ENCODE data around the gene CLBA1.

Gene CLBA1

GRCh38 chr14:104968541-104969401 lies 16.8 kb upstream of the CLBA1 start:
- DNase-seq: peak; percentile 45

GRCh38 chr14:104969741-104970230 lies 15.8 kb upstream of the CLBA1 start:
- no peak for DNase-seq

- peak; percentile 95 for DNase-seq
These were observed 15.1 kb upstream of the CLBA1 start for GRCh38 chr14:104970231-104971068.

DNA sequence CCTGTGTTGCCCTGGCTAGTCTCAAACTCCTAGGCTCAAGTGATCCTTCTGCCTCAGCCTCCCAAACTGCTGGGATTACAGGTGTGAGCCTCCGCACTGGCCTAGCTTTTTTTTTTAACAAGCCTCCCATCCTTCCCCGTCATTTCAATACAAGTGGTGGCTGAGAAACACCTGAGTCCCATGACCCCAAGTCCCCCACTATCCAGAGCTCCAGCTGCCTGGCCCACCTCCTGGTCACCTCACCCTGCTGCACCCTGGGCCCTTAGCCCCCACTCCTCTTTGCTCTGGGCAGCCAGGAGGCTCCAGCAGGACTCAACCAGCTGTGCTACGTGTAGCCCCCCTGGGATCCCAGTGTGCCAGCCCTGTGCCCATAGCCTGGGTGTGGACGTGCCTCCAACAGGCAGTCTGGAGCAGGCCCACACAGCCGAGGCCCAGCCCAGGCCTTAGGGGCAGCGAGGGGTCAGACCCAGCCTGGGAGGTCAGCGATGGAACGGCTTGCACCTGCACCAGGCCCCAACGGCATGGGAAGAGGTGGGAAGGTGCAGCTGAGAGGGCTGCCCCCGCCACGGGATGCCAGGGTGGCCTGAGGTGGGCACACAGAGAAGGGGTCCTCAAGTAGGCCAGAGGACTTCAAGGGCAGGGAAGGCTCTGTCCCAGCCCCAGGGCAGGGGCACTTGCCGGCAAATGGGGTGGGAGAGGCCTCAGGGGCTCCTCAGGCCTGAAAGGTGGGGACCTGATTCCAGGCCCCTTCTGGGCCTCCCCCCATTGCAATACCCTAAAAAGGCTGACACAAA lies 13.9 kb upstream of the CLBA1 start:
- no peak for DNase-seq

DNA sequence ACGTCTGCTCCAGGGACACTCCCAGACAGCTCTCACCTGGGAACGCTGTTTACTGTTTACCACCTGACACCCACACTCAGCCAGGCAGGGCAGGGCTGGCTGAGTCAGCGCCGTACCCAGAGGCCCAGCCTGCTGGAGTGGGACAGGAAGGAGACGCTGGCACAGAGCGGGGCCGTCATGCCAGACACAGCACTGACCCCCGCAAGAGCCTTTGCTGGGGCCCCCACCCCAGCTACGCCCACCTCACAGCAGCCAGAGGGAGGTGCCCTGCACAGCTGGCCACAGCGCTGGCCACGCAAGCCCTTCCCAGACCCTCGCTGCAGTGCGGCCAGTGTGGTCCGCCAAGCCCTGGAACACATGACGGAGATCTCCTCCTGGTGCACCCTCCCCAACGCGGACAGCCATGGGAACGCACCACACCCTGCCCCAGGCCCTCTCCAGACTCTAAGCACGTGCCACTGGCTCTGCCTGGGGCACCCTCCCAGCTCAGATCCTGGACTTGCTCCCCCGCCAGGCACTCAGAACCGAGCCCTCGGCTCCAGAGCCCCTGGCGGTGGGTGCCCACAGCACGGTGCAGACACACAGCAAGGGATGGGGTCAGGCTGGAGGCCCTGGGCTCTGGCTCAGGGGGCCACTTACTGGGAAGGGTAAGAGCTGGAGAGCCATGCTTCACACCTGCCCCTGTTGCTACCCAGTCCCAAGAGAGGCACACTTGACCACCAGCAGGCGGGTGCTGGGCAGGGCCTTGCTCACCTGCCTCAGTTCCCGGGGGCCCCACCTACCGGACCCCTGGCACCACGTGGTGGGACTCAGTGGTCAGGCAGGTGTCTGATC lies 13.1 kb upstream of the CLBA1 start:
- DNase-seq: peak; percentile 38

GRCh38 chr14:104973135-104973384 lies 12.5 kb upstream of the CLBA1 start:
- DNase-seq: peak; percentile 97

GRCh38 chr14:104973385-104974145 lies 12.0 kb upstream of the CLBA1 start:
- DNase-seq: peak; percentile 88

GRCh38 chr14:104974146-104974541 lies 11.4 kb upstream of the CLBA1 start:
- DNase-seq: no peak

- no peak for DNase-seq
These were observed 10.8 kb upstream of the CLBA1 start for GRCh38 chr14:104974665-104975390.

GRCh38 chr14:104975481-104976197 lies 9.9 kb upstream of the CLBA1 start:
- no peak for DNase-seq

DNA sequence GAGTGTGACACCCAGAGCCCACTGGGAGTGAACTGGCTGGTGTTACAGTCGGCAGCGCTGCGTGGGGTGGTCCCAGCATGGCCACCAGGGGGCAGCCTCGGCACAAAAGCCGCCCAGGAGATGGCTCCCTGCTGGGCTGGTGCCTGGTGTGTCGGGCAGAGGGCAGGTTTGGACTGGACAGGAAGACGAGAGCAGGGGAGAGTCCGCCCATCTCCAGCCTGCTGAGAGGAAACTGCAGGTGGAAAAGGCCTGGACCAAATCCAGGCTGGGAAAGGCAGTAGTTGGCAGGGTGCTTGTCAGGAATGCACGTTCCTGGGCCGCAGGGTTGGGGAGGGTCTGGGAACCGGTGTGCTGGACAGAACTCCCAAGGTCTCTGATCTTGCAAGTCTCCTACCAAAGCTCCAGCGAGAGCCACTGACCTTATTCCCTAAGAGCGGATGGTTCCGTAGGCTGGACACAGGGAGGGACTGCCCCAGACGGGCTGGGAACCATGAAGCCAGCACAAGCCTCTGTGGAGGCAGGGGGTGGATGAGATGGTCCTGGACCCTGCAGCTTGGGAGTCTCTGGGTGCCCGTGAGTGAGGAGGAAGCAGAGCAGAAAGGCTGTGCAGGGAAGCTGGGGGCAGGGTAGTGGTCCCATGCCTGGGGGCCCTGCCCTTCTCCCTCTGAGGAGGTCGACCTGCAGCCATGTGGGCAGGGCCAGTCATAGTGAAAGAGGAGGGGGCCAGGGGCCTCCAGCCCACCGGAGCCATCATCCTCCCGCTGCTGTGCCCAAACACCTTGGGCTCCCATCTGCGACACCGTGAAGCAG lies 9.2 kb upstream of the CLBA1 start:
- peak; percentile 69 for DNase-seq

GRCh38 chr14:104977008-104977680 lies 8.4 kb upstream of the CLBA1 start:
- DNase-seq: no peak

DNA sequence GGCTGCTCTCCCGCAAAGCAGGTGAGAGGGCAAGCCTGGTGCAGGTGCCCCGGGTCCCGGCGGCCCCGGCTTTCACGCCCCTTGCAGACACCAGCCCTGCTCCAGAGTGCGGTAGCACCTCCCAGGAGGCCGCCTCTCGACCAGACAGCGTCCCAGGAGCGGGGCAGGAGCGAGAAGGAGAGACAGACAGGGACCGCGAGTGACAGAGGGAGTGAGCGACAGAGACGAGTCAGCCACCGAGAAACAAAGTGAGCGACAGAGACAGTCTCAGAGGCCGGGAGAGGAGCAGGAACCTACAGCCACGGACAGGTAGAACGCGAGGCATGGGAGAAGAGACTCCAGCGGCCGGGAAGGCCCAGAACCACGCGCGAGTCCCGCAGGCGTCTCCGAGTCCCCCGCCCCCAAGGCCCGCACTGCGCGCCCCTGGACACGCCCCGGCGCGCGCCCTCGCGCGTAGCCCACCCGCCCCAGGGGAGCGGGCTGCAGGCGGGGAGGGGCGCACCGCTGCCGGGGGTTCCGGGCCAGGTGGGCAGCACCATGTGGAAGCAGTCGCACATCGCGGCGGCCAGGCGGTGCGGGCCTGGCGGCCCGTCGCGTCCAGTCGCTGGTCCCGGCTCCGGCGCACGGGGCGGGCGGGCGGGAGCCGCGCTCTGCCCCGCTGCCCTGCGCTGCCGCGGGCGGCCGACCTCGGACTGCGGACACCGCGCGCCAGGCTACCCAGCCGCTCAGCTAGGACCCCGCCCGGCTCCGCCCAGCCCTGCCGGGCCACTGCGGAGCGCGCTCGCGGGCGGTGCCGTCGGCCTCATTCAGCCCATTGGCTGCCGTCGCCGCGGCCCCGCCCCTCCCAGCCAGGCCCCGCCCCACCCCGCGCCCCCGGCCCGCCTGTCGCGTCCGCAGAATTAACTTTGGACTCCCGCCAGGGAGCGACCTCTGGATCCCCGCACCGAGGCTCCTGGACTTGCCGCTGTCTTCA lies 7.6 kb upstream of the CLBA1 start, which contains the start of gene AHNAK2:
TSS of gene AHNAK2 (minus strand) at position 694 of the 973 bp plus-strand sequence. CDS start at position 557, 137 bp downstream.
- DNase-seq: peak; percentile 74

GRCh38 chr14:104978746-104979691 lies 6.6 kb upstream of the CLBA1 start:
- DNase-seq: no peak

DNA sequence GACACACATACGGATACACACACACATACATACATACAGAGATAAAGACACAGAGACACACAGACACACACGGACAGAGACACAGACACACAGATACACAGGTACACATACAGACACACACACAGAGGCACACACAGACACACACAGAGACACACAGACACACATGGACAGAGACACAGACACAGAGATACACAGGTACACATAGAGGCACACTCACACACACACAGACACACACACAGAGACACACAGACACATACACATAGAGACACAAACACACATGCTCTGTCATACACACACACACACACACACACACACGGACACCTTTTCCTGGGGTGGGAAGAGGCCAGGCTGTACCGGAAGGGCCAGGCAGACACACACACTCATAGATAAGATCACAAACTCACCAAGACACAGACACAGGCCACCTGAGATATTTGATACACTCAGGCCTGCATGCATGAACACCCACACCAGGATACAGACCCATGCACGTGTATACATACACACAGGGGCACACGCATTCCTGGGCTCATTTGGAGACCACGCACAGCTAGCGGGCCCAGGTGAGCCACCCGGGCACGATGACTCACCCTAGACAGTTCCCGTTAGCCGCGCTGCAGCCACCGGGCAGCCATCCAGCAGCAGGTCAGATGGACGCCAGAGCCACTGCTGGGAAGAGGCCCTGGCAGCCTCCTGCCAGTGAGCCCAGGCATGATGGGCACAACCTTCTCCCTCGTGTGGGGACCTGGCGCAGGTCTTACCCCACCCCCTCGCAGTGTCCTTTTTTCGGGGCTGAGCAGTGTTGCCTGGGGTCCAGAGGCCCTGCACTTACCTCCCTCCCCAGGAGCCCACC lies 5.6 kb upstream of the CLBA1 start:
- DNase-seq: no peak

Measured in fibroblast of skin of scalp (primary cell).